NCI-H510A treated with DMSO at 0.1 percent for 48 hours (cell line): ENCODE measurements around the gene RNF180.
A peak's percentile ranks its signal among the peaks of the same experiment; 100 is the strongest.
"Not testable (repeated sequence)": the region's sequence is repeated elsewhere in the genome, so short reads cannot be mapped to it uniquely, and the experiment has no call there.

Experiments used
- DNase-seq: peaks from one replicate; lab custom pipeline; 2025; lab: John Stamatoyannopoulos, UW

The RNF180 gene

GRCh38 chr5:64285188-64286130 is 119.8 kb downstream of the RNF180 start:
- DNase-seq: no peak

- DNase-seq: no peak
Observed at GRCh38 chr5:64286381-64286780, 120.7 kb downstream of the RNF180 start.

GRCh38 chr5:64288496-64288895 is 122.9 kb downstream of the RNF180 start:
- not testable (repeated sequence) for DNase-seq

DNA sequence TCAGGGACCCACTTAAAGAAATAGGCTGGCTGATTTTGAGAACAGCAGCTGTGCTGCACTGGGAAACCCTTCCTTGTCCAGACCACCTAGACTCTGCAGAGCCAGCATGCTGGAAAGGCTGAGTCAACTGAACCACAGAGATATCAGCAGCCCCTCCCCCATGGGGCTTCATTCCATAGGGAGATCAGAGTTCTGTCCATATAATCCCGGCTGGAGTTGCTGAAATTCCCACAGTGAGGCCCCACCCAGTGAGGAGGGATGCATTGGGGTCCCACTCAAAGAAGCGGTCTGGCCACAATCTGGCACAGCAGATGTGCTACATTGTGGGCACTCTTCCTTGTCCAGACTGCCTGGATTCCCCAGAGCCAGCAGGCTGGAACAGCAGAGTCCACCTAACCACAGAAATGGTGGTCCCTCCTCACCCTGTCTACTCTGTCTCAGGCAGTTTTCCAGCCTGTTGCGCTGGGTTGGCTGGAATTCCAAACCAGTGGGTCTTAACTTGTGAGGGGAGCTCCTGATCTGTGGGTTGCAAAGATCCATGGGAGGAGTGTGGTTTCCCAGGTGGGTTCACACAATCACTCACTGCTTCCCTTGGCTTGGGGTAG is 127.1 kb downstream of the RNF180 start:
- no peak for DNase-seq

GRCh38 chr5:64295101-64295500 is 129.5 kb downstream of the RNF180 start:
- DNase-seq: peak; percentile 27

DNA sequence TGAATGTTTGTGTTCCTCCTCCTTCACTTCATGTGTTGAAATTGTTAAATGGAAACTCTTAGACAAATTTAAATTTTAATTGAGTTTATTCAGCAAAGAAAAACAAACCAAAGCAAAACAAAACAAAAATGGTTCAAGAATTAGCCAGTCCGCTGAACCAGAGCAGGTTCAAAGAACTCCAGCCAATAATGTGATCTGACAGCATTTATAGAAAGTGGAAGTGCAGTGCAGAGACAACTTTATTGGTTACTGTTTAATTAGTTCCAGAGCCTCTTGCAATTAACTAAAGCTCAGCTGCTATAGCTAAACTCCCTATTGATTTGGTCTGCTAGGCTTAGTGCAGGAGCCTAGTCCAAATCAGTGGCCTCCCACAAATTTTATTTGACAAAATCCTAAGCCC is 132.9 kb downstream of the RNF180 start:
- DNase-seq: no peak

- DNase-seq: no peak
Observed at GRCh38 chr5:64299805-64300204, 134.2 kb downstream of the RNF180 start.

DNA sequence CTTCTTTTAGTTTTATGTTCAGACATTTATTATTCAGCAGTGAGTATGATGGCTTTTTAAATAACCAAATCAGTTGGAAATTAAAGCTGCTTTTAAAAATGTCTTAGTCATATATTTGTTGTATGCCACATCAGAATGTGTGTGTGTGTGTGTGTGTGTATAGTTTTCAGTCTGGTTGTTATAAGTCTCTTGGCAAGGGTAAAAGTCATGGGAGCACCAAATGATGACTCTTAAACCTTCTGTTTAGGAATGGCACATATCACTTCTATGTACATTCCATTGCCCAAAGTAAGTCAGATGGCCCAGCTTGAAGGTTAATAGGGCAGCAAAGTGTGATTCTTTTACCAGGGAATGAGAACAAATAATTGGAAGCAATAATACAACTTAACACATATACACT is 135.9 kb downstream of the RNF180 start:
- no peak for DNase-seq

DNA sequence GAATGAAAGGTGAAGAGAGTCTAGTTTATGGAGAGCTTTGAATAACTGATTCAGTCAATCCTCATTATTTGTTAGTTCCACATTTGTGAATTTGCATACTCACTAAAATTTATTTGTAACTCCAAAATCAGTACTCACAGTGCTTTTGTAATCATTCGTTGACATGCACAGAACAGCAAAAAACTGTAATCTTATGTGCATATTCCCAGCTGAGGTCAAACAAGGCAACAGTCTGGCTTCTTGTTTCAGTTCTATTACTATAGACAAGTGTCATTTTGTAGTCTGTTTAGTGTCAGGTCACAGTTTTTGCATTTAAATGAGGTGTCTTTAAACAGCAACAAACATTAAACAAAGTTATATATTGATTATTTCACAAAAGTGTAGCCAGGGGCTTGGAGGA is 142.5 kb downstream of the RNF180 start:
- DNase-seq: no peak

DNA sequence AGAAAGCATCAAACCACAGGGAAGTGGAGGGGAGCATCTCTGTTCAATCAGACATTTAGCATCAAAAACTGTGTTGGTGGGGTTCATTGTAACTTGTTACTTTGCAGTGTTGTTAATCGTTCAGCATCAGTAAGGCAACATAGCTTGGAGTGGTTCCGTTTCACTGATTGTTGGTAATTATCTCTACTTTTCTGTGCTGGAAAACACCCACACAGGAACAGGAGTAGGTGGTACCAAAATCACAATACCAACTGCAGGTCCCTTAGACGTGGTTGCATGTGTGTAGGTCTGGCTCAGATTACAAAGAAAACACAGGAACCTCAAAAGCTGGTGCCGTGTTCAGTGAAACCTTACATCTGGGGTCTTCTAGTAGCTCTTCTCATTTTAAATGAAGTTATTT is 146.8 kb downstream of the RNF180 start:
- no peak for DNase-seq

DNA sequence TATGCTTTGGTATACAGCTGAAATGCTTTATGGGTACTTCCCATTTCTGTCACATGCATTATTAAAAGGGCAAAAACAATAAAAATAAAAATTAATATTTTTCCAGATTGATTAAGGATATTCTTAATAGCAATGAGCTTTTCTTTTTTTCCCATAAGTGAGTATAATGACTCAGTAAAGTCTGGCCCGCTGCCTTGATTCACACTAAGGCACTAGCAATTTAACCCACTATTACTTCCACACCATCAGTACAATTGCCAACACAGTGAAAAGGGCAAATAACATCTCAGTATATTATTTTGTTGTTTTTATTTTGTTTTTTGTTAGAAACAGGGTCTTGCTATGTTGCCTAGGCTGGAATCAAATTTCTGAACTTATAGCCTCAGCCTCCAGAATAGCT is 150.1 kb downstream of the RNF180 start:
- DNase-seq: no peak

DNA sequence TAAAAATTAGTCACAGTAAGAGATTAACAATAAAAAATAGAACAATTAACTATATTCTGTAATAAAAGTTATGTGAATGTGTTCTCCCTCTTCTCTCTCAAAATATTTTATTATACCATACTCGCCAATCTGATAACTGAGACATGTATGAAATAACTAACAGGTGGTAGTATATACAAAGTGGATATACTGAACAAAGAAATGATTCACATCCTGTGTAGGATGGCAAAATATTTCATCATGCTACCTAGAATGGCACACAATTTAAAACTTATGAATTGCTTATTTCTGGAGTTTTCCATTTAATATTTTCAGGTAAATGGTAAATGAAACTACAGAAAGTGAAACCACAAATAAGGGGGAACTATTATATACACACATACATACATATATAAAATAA is 152.5 kb downstream of the RNF180 start:
- DNase-seq: no peak

GRCh38 chr5:64323591-64323990 is 157.9 kb downstream of the RNF180 start:
- no peak for DNase-seq

- no peak for DNase-seq
Observed at GRCh38 chr5:64330728-64331231, 165.1 kb downstream of the RNF180 start.

- no peak for DNase-seq
Observed at GRCh38 chr5:64331597-64332277, 166.1 kb downstream of the RNF180 start.

- DNase-seq: no peak
Observed at GRCh38 chr5:64333886-64334285, 168.2 kb downstream of the RNF180 start.

DNA sequence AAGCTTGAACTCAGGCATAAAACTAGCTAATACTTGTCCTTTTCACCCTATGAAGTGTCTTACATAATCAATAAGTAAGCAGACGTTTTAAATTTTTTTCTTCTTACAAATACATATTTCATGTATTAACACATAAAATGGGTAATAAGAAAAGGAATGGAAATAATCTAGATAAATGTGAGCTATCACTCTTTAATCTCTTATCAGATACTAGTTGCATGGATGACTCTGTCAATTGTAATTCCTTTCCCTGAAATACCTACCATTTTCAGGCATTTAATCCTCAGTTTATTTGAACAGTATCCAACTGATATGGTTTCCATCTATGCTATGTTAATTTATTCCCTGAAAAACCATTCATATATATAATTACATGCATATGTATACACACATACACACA is 174.1 kb downstream of the RNF180 start:
- DNase-seq: no peak

- DNase-seq: no peak
Observed at GRCh38 chr5:64340293-64340692, 174.7 kb downstream of the RNF180 start.

DNA sequence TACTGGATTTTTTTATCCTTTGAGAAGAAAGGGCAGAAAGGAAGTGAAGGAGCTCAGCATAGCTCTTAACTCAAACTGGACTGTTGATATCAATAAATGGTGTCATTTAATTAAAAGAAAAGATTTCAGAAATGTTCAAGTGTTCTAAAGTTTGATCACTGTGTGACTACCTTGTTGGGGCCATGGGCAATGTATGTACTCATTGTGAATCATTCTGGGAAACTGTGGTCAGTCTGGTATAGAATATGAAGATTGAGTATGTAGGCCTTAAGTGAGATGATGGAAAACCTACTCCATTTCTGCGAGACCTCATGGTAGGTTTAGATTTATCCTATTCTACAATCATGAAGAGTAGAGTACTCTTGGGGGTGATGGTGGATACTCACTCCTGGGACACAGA is 175.7 kb downstream of the RNF180 start:
- no peak for DNase-seq

- no peak for DNase-seq
Observed at GRCh38 chr5:64344501-64344900, 178.9 kb downstream of the RNF180 start.

DNA sequence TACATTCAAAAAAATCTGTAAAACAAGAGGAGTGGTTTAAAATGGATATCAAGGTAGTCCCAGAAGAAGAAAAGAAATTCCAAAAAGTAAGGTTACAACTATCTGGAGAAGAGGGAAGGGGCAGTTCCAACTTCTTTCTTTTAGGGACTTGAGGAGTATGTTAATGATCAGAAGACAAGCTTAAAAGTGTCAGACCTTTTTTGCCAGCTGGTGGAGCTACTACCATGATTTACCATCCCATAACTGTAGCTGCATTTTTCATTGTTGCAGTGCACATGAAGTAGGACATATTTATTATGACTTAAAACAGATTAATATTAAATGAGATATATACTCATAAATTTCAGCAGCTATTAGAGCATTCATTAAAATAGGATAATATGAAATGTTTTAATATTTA is 181.7 kb downstream of the RNF180 start:
- DNase-seq: no peak

DNA sequence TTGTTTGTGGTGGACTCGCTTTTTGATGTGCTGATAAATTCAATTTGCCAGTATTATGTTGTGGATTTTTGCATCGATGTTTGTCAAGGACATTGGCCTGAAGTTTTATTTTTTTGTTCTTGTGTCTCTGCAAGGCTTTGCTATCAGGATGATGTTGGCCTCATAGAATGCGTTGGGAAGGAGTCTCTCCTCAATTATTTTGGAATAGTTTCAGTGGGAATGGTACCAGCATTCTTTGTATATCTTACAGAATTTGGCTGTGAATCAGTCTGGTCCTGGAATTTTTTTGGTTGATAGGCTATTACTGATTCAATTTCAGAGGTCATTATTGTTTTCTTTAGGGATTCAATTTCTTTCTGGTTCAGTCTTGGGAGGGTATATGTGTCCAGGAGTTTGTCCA is 198.8 kb downstream of the RNF180 start:
- no peak for DNase-seq

DNA sequence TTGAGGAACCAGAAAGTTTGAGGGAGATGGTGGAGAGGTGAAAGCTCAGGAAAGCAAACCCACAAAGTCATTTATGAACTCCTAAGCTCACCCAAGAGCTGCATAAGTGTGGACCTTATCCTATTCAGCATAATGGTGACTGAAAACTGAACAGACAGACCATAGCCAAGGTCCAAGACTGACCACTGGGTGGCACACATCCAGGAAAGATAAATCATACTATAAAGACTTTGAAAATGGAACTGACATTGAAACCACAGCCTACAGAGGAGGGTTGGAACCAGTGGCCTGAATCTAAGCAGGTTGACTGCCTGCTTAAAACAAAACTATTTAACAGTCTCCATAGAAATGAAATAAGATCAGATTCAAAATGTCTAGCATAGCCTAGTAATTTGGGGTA is 219.1 kb downstream of the RNF180 start:
- DNase-seq: peak; percentile 35
